HepG2 (cell line): Measurements from ENCODE around the gene NEK3. TPM values are rescaled to one million over a fixed set of nuclear protein-coding genes. Genes with fewer than 3 reads are reported as not detected.
"Not testable (repeated sequence)": the region's sequence is repeated elsewhere in the genome, so short reads cannot be mapped to it uniquely, and the experiment has no call there.

Experiments
- CREM ChIP-seq, 2 experiments: sonication (generic) in 1 of 2; formaldehyde crosslinking in 1 of 2; IDR thresholded peaks; 2 replicates each; pipeline versions ENCODE4 v1.4.0 to v1.6.1; 2016 to 2020; ENCODE audit warnings: antibody characterized with exemption in 1 of 2, mild to moderate bottlenecking in 1 of 2, missing genetic modification reagents in 1 of 2
- FOSL2 ChIP-seq: sonication (generic); formaldehyde crosslinking; IDR thresholded peaks from 2 replicates; pipeline ENCODE4 v1.4.0; 2020; ENCODE audit warnings: missing genetic modification reagents
- GATAD2A ChIP-seq: IDR thresholded peaks from 2 replicates; pipeline ENCODE4 v1.6.1; 2016
- NR2F2 ChIP-seq: IDR thresholded peaks from 2 replicates; pipeline ENCODE4 v1.6.1; 2012; ENCODE audit warnings: low read depth, inconsistent platforms, borderline replicate concordance
- NR2F6 ChIP-seq, 2 experiments: IDR thresholded peaks; 2 replicates each; pipeline ENCODE4 v1.6.1; 2016; ENCODE audit warnings: antibody characterized with exemption in 1 of 2, mild to moderate bottlenecking in 1 of 2
- PAXIP1 ChIP-seq: sonication (generic); formaldehyde crosslinking; conservative IDR thresholded peaks from 2 replicates; pipeline ENCODE4 v1.4.0; 2020; ENCODE audit warnings: mild to moderate bottlenecking, missing genetic modification reagents, moderate library complexity
- PRDM10 ChIP-seq: sonication (generic); formaldehyde crosslinking; IDR thresholded peaks from 2 replicates; pipeline ENCODE4 v1.4.0; 2020; ENCODE audit warnings: low read depth, missing genetic modification reagents
- RARA ChIP-seq: IDR thresholded peaks from 2 replicates; pipeline ENCODE4 v1.6.1; 2016; ENCODE audit warnings: missing genetic modification reagents, missing compliant biosample characterization
- ZNF362 ChIP-seq: sonication (generic); formaldehyde crosslinking; IDR thresholded peaks from 2 replicates; pipeline ENCODE4 v1.4.0; 2020; ENCODE audit warnings: missing genetic modification reagents, mild to moderate bottlenecking, borderline replicate concordance
- ZNF770 ChIP-seq: sonication (generic); formaldehyde crosslinking; IDR thresholded peaks from 2 replicates; pipeline ENCODE4 v1.5.0; 2020; ENCODE audit warnings: mild to moderate bottlenecking, missing genetic modification reagents
- polyA plus RNA-seq, 8 experiments: library from polyadenylated mRNA; depleted of rRNA in 3 of 8; stranded (reverse) in 7 of 8; unstranded in 1 of 8; fragments of >200 nt; fragmentation: Illumina TruSeq in 4 of 8; extraction: Trizol in 4 of 8; gene quantifications; 2 replicates each; pipeline versions ENCODE4 v1.2.1 to v1.2.3, GENCODE V29; 2011 to 2016; ENCODE audit warnings: low read depth in 4 of 8, missing spikeins in 1 of 8, mixed read lengths in 1 of 8; ENCODE audit not compliant: insufficient read depth in 1 of 8
- total RNA-seq, 5 experiments: library from RNA; depleted of rRNA; stranded (reverse); fragments of >200 nt; fragmentation: Illumina TruSeq; extraction: Trizol; gene quantifications; 2 replicates each; pipeline ENCODE4 v1.2.3, GENCODE V29; 2016; ENCODE audit warnings: low read depth in 1 of 5

The NEK3 gene
- total and polyA plus RNA-seq, 2 of the 13 experiments (the other 11 are each of a cell fraction or from before 2014, with no cell fraction given) = 36.7 to 68.2 TPM

GRCh38 chr13:52208384-52208783, 49.0 kb upstream of the NEK3 start (continued):
- TF ChIP-seq GATAD2A (CRISPR knock-in tag) = 0 out of 2 replicates have a peak, but pooled peaks have one; percentile 16
- peak; percentile 66 for TF ChIP-seq ZNF770 (CRISPR knock-in tag)
- TF ChIP-seq CREM (IDR thresholded peaks at IDR 0.05) = 0 out of 2 replicates have a peak, but pooled peaks have one; percentile 15
- TF ChIP-seq CREM (CRISPR knock-in tag; IDR thresholded peaks at IDR 0.05) = not testable (repeated sequence)
- peak; percentile 63; the same call in 1 of the 2 replicates for TF ChIP-seq ZNF362 (CRISPR knock-in tag)
- TF ChIP-seq NR2F2 = 0 out of 2 replicates have a peak, but pooled peaks have one; percentile 22
- peak; percentile 82 for TF ChIP-seq NR2F6 (IDR thresholded peaks at IDR 0.05)
- peak; percentile 58 for TF ChIP-seq NR2F6 (CRISPR knock-in tag; IDR thresholded peaks at IDR 0.05)
- peak; percentile 47; the same call in 1 of the 2 replicates for TF ChIP-seq RARA (CRISPR knock-in tag)
- TF ChIP-seq PRDM10 (CRISPR knock-in tag) = peak; percentile 53; the same call in 1 of the 2 replicates
- peak; percentile 77 for TF ChIP-seq FOSL2 (CRISPR knock-in tag)
- TF ChIP-seq PAXIP1 = peak; percentile 35; the same call in 1 of the 2 replicates
